WTC11 (cell line): ENCODE data around the gene CHSY3.

ENCODE experiments used
- CBFB ChIP-seq: sonication (generic); formaldehyde crosslinking; IDR thresholded peaks from 2 replicates; pipeline ENCODE4 v1.8.1; 2022; ENCODE audit warnings: mild to moderate bottlenecking, low read depth, missing genetic modification reagents
- CTCF ChIP-seq: fragments of 200-600 bp; IDR thresholded peaks from 2 replicates; pipeline ENCODE4 v1.8.0; 2022; ENCODE audit warnings: antibody characterized with exemption
- IRF1 ChIP-seq: sonication (generic); formaldehyde crosslinking; IDR thresholded peaks from 2 replicates; pipeline ENCODE4 v1.8.0; 2023; ENCODE audit warnings: missing genetic modification reagents
- SMAD3 ChIP-seq: sonication (generic); formaldehyde crosslinking; IDR thresholded peaks from 2 replicates; pipeline ENCODE4 v1.8.0; 2022; ENCODE audit warnings: missing genetic modification reagents, mild to moderate bottlenecking, borderline replicate concordance
- TCF7 ChIP-seq: sonication (generic); formaldehyde crosslinking; IDR thresholded peaks from 2 replicates; pipeline ENCODE4 v1.8.0; 2022; ENCODE audit warnings: mild to moderate bottlenecking, low read depth, missing genetic modification reagents, moderate library complexity
- TP53 ChIP-seq: sonication (generic); formaldehyde crosslinking; IDR thresholded peaks from 2 replicates; pipeline ENCODE4 v1.8.1; 2023; ENCODE audit warnings: mild to moderate bottlenecking, missing genetic modification reagents

- TF ChIP-seq IRF1 (no peak), CTCF (no peak), TP53 (CRISPR knock-in tag) (no peak), SMAD3 (CRISPR knock-in tag) (no peak), CBFB (CRISPR knock-in tag) (no peak), TCF7 (no peak)
Observed at GRCh38 chr5:130155345-130156011, 251.2 kb downstream of the CHSY3 start.
